CD4-positive, alpha-beta memory T cell (primary cell): ENCODE data around the gene TTYH2. TPM values are rescaled to one million over a fixed set of nuclear protein-coding genes. Genes with fewer than 3 reads are reported as not detected.

Experiments
- CTCF ChIA-PET: fragments of 350-600 bp; sonication (Branson Sonifier 250); formaldehyde crosslinking; loops from one replicate; lab custom pipeline; 2021; ENCODE audit warnings: inconsistent platforms; ENCODE audit not compliant: partially characterized antibody; lab: Charles Lee
- POLR2A ChIA-PET: fragments of 350-600 bp; sonication (Branson Sonifier 250); formaldehyde crosslinking; loops from one replicate; lab custom pipeline; 2021; ENCODE audit not compliant: partially characterized antibody; lab: Charles Lee
- DNase-seq, 5 donors: peaks; one replicate each; pipeline versions ENCODE4 v3.0.0 to v3.0.0-alpha.2; 2020 to 2022; ENCODE audit warnings: mixed read lengths in 1 of 5
- H3K27ac ChIP-seq: one replicate; pipeline ENCODE4 v1.7.0; 2013; ENCODE audit warnings: low read depth, low read length
- H3K27me3 ChIP-seq: 2 replicates; pipeline ENCODE4 v1.7.0; 2013; ENCODE audit warnings: mild to moderate bottlenecking, low read length, moderate library complexity; ENCODE audit not compliant: insufficient read depth
- H3K36me3 ChIP-seq: 2 replicates; pipeline ENCODE4 v1.7.0; 2013; ENCODE audit warnings: mild to moderate bottlenecking, low read length, moderate library complexity; ENCODE audit not compliant: insufficient read depth
- H3K4me1 ChIP-seq: 2 replicates; pipeline ENCODE4 v1.7.0; 2013; ENCODE audit warnings: mild to moderate bottlenecking, low read length, moderate library complexity; ENCODE audit not compliant: insufficient read depth
- H3K4me3 ChIP-seq, 2 donors: one replicate each; pipeline ENCODE4 v1.7.0; 2013; ENCODE audit warnings: low read length in 2 of 2, mild to moderate bottlenecking in 1 of 2
- H3K9me3 ChIP-seq, 2 donors: one replicate each; pipeline ENCODE4 v1.7.0; 2013; ENCODE audit warnings: low read length in 2 of 2, control low read depth in 1 of 2; ENCODE audit not compliant: control insufficient read depth in 1 of 2
- H3K27ac Mint-ChIP-seq, 7 donors: one replicate each; pipeline ENCODE4 v1.8.0; 2020 to 2021; ENCODE audit warnings: mixed read lengths in 7 of 7, mild to moderate bottlenecking in 6 of 7, inconsistent platforms in 3 of 7, moderate library complexity in 3 of 7
- H3K27me3 Mint-ChIP-seq, 2 donors: one replicate each; pipeline ENCODE4 v1.8.0; 2020 to 2021; ENCODE audit warnings: mixed read lengths in 2 of 2
- H3K36me3 Mint-ChIP-seq, 2 donors: one replicate each; pipeline ENCODE4 v1.8.0; 2020 to 2021; ENCODE audit warnings: mixed read lengths in 2 of 2, inconsistent platforms in 1 of 2, mild to moderate bottlenecking in 1 of 2
- H3K4me1 Mint-ChIP-seq, 4 donors: one replicate each; pipeline ENCODE4 v1.8.0; 2020 to 2021; ENCODE audit warnings: mixed read lengths in 4 of 4, mild to moderate bottlenecking in 1 of 4
- H3K4me3 Mint-ChIP-seq, 8 donors: one replicate each; pipeline ENCODE4 v1.8.0; 2020 to 2021; ENCODE audit warnings: mixed read lengths in 8 of 8, mild to moderate bottlenecking in 7 of 8, moderate library complexity in 6 of 8, inconsistent platforms in 3 of 8
- H3K9me3 Mint-ChIP-seq, 8 donors: one replicate each; pipeline ENCODE4 v1.8.0; 2020 to 2021; ENCODE audit warnings: mixed read lengths in 8 of 8, mild to moderate bottlenecking in 5 of 8, inconsistent platforms in 3 of 8, moderate library complexity in 1 of 8
- intact Hi-C: fragments of 100-400 bp; cut with micrococcal nuclease; formaldehyde crosslinking; loops from one replicate; pipeline ENCODE4 v1.15.1; 2023
- polyA plus RNA-seq, 2 donors: library from polyadenylated mRNA; unstranded; fragments of 300-500 nt; fragmentation: Illumina TruSeq; gene quantifications; one replicate each; pipeline ENCODE4 v1.2.3, GENCODE V29; 2021
- total RNA-seq, 2 experiments: library from RNA; stranded (reverse); gene quantifications; one replicate each; pipeline ENCODE4 v1.2.3, GENCODE V29; 2021

Gene TTYH2
- total and polyA plus RNA-seq, 4 experiments from 2014 or later, result 7.0 to 42.4 (median 24.2) TPM

DNA sequence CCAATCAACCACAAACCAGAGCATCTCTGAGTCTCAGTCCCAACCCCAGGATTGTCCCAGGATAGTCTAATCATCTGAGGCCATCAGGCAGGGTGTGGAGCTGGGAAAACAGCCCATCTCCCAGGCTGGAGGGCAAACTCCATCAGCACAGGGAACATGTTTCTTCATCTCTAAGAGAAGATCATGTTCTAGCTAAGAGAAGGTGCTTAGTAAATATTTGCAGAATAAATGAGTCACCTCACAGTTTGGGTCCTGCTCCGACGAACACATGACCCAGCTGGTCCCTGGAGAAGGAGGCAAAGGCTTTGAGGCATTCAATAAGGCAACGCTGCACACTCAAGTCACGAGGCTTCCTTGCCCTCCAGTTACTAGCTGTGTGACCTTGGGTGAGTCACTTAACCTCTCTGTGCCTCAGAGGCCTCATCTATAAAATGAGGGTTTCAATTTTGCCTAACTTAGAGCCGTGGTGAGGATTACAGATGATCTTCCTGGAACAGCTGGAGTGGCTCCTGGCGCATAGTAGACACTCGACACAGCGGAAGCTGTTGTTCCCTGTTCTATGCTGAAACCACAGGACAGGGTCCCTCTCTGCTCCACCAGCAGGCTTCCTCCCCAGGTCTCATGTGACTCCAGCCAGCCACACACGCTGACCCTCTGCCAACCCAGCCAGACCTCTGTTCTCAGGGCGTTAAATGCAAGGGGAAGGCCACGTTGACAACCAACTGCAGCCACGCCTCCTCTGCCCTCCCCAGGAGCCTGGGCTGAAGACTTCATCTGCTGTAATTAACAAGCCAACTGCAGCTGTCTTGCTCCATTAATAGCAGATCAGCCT lies 20.2 kb upstream of the TTYH2 start:
- no peak for DNase-seq
- POLR2A ChIA-PET, result no interaction called here
- no peaks in the 10 kb centered on the region for H3K36me3 Mint-ChIP-seq
- peaks cover 5% of the 10 kb centered on the region for H3K27me3 ChIP-seq
- peaks cover 0 to 6% (median 0%) of the 10 kb centered on the region in 4 donors for H3K4me1 Mint-ChIP-seq
- peaks cover 15 to 25% of the 10 kb centered on the region in 2 donors for H3K27me3 Mint-ChIP-seq
- no peaks in the 10 kb centered on the region for H3K36me3 ChIP-seq
- peaks cover 0 to 4% (median 0%) of the 10 kb centered on the region in 8 donors for H3K9me3 Mint-ChIP-seq
- intact Hi-C loops, result no loop called here
- H3K9me3 ChIP-seq, result no peaks in the 10 kb centered on the region
- CTCF ChIA-PET, result interaction anchor here (1.0 kb wide), 1 partner anchor 8 kb away, joined by 3 read pairs; no protein-coding TSS in a partner anchor
- no peak overlapping the region for H3K27ac Mint-ChIP-seq
- no peak overlapping the region for H3K4me3 Mint-ChIP-seq
- H3K27ac ChIP-seq, result no peak overlapping the region
- no peaks in the 10 kb centered on the region for H3K4me1 ChIP-seq
- H3K4me3 ChIP-seq, result no peak overlapping the region

DNA sequence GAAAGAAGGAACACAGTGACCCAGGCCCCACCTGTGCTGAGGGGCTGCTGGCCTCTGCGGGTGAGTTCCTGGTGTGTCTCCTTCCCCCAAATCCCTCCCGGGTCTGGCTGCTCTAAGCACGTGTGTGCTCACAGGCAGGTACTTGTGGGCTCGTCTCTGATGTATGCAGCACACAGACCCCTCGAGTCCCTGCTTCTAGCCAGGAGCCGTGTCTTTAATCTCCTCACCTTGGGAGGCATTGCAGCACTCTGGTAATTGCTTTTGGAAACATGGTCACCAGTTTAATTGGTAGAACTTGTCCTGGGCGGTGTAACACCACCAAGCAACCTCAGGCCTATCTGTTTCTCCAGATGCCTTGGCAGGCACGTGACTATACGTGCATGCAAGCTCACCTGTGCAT lies 18.7 kb upstream of the TTYH2 start:
- H3K36me3 ChIP-seq, result no peaks in the 10 kb centered on the region
- H3K27ac ChIP-seq, result no peak overlapping the region
- Mint-ChIP-seq H3K36me3 (no peaks in the 10 kb centered on the region), H3K4me3 (no peak overlapping the region), H3K9me3 (peaks cover 0 to 6% (median 0%) of the 10 kb centered on the region in 8 donors), H3K4me1 (peaks cover 2 to 7% (median 5%) of the 10 kb centered on the region in 4 donors), H3K27ac (peak overlapping the region in 1 of 7 donors; percentile 75), H3K27me3 (peaks cover 19 to 27% of the 10 kb centered on the region in 2 donors)
- ChIA-PET CTCF (no interaction called here), POLR2A (no interaction called here)
- peaks cover 4% of the 10 kb centered on the region for H3K4me1 ChIP-seq
- no peak overlapping the region for H3K4me3 ChIP-seq
- intact Hi-C loops, result no loop called here
- peaks cover 5% of the 10 kb centered on the region for H3K27me3 ChIP-seq
- no peaks in the 10 kb centered on the region for H3K9me3 ChIP-seq
- no peak for DNase-seq

DNA sequence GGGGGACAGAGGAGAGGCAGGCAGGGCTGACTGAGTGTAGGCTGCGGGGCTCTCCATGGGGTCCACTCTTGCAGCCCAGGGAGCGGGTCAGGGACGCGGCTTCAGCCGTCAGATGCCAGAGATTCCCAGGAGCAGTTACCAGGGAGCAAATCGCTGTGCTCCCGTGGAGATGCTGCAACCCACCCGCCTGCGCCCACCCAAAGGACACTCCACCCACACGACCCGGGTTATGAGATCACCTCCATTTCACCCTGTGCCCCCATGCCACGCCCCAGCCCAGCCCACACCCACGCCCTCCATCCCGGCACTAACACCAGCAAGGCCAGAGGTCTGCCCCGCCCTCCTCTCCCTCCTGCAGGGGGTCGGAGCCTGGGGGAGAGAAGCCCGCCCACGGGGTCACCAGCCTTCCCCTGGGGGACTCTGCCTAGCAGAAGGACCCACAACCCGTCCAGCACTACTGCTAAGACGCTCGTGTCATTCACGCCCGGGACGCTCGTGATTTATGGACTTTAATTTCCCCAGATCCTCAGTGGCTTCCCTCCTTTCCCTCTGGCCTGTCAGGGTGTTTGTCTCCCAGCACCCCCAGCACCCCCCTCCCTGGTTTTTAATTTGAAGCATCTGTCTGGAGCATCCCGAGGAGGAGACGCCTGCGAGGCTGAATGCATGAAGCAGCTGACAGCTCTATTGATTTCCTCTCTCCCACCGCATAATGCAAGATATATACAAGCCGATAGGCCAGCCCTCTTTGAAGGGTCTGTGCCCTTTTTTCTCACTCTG lies 16.6 kb upstream of the TTYH2 start:
- Mint-ChIP-seq H3K4me1 (peaks cover 3 to 11% (median 6%) of the 10 kb centered on the region in 4 donors), H3K27ac (no peak overlapping the region), H3K4me3 (no peak overlapping the region), H3K9me3 (peaks cover 0 to 6% (median 0%) of the 10 kb centered on the region in 8 donors), H3K36me3 (no peaks in the 10 kb centered on the region), H3K27me3 (peaks cover 24 to 31% of the 10 kb centered on the region in 2 donors)
- H3K4me3 ChIP-seq, result no peak overlapping the region
- ChIA-PET POLR2A (no interaction called here), CTCF (no interaction called here)
- H3K9me3 ChIP-seq, result no peaks in the 10 kb centered on the region
- H3K36me3 ChIP-seq, result no peaks in the 10 kb centered on the region
- intact Hi-C loops, result no loop called here
- H3K4me1 ChIP-seq, result peaks cover 6% of the 10 kb centered on the region
- DNase-seq, result no peak
- H3K27ac ChIP-seq, result no peak overlapping the region
- H3K27me3 ChIP-seq, result peaks cover 7% of the 10 kb centered on the region

DNA sequence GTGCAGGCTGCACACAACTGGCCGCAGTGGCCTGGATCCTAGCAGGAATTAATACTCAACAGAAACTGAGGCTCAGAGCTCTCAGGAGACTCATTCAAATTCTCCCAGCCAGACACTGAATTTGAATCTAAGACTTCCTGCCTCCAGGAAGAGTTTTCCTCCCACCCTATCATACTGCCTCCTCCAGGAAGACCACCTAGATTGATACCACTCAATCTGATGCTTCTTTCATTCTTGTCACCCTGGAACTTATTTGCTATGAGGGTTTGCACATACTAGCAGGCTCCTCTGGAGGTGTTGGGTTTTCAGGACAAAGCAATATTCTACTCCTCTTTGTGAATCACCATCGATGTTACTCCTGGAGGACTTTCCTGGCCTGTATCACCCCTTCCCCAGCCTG lies 15.6 kb upstream of the TTYH2 start:
- Histone ChIP-seq H3K27me3 (peaks cover 13% of the 10 kb centered on the region), H3K4me3 (no peak overlapping the region), H3K9me3 (no peaks in the 10 kb centered on the region), H3K36me3 (no peaks in the 10 kb centered on the region), H3K4me1 (peaks cover 6% of the 10 kb centered on the region), H3K27ac (no peak overlapping the region)
- intact Hi-C loops, result no loop called here
- POLR2A ChIA-PET, result no interaction called here
- Mint-ChIP-seq H3K4me3 (no peak overlapping the region), H3K4me1 (peaks cover 3 to 11% (median 6%) of the 10 kb centered on the region in 4 donors), H3K9me3 (peaks cover 0 to 2% (median 0%) of the 10 kb centered on the region in 8 donors), H3K36me3 (no peaks in the 10 kb centered on the region), H3K27ac (no peak overlapping the region), H3K27me3 (peaks cover 24 to 33% of the 10 kb centered on the region in 2 donors)
- CTCF ChIA-PET, result no interaction called here
- no peak for DNase-seq

DNA sequence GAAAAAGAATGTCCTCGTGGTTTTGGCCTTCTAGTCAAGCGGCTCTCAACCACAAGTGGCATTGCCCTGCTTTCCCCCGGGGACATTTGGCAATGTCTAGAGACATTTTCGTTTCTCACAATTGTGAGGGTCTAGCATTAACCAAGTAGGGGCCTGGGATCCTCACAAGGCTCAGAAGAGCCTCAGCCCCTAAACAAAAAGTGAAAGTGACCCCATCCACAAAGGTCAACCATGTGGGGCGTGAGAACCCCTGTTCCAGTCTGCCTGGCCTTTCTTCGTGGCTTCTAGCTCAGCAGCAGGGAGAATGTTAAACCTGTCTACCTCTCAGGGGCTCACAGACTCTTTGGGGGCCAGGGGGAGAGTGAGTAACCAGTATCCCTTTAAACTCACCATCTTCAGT lies 14.7 kb upstream of the TTYH2 start:
- no peak for DNase-seq
- Histone ChIP-seq H3K27me3 (peaks cover 13% of the 10 kb centered on the region), H3K9me3 (no peaks in the 10 kb centered on the region), H3K4me3 (no peak overlapping the region), H3K36me3 (no peaks in the 10 kb centered on the region), H3K27ac (no peak overlapping the region), H3K4me1 (peaks cover 12% of the 10 kb centered on the region)
- intact Hi-C loops, result no loop called here
- Mint-ChIP-seq H3K27me3 (peaks cover 26 to 36% of the 10 kb centered on the region in 2 donors), H3K4me1 (peaks cover 10 to 20% (median 14%) of the 10 kb centered on the region in 4 donors), H3K36me3 (peaks cover 4 to 7% of the 10 kb centered on the region in 2 donors), H3K27ac (peak overlapping the region in 1 of 7 donors; percentile 38), H3K9me3 (peaks cover 0 to 2% (median 0%) of the 10 kb centered on the region in 8 donors), H3K4me3 (peak overlapping the region in 1 of 8 donors; percentile 64)
- ChIA-PET CTCF (interaction anchor here (1.6 kb wide), 1 partner anchor 20 kb away, joined by 4 read pairs; no protein-coding TSS in a partner anchor), POLR2A (no interaction called here)

DNA sequence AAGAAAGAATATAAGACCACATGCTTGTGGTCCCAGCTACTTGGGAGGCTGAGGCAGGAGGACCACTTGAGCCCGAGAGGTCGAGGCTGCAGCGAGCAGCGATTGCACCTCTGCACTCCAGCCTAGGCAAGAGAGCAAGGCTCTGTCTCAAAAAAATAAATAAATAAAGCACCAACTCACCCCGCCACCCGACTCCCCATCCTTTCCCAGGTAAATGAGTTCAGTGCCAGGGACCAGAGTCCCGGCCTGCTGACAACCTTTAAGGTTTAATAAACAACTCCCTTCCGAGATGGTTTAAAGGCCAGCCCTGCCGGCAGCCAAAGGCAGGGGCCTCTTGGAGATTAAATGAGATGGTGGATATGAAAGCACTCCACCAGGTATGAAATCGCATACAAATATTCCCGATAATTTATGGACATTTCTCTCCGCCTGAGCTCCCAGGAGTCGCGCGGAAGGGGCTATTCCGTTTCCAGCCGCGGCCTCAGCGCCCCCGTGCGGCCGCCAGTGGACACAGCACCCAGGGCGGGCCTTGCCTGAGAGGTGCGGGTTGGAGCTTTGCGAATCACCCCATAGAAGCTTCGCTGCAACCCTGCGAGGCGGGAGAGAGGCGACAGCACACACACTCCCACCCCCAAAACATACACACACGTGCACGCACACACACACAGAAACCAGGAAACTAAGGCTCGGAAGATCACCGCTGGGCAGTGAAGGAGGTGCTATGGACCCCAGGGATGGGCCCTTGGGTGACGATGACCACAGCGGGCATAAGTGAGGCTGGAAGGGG lies 13.9 kb upstream of the TTYH2 start:
- peak; percentile 52 to 61 (median 55) for DNase-seq
- Mint-ChIP-seq H3K27me3 (peaks cover 24 to 34% of the 10 kb centered on the region in 2 donors), H3K9me3 (peaks cover 0 to 2% (median 0%) of the 10 kb centered on the region in 8 donors), H3K4me1 (peaks cover 10 to 21% (median 14%) of the 10 kb centered on the region in 4 donors), H3K27ac (peak overlapping the region in 2 of 7 donors; percentile 48 to 69), H3K36me3 (peaks cover 4 to 13% of the 10 kb centered on the region in 2 donors), H3K4me3 (peak overlapping the region in 2 of 8 donors; percentile 11 to 55)
- ChIA-PET POLR2A (interaction anchor here (0.9 to 1.0 kb wide), 2 partner anchors 12 to 180 kb away, joined by 3 to 5 read pairs; no protein-coding TSS in a partner anchor), CTCF (interaction anchor here (0.7 to 2.3 kb wide), 16 partner anchors 8 to 769 kb away, joined by 3 to 18 read pairs (median 4); partner anchors contain the start of gene DNAI2)
- H3K27ac ChIP-seq, result no peak overlapping the region
- peaks cover 13% of the 10 kb centered on the region for H3K27me3 ChIP-seq
- intact Hi-C loops, result no loop called here
- no peaks in the 10 kb centered on the region for H3K9me3 ChIP-seq
- peaks cover 17% of the 10 kb centered on the region for H3K4me1 ChIP-seq
- H3K36me3 ChIP-seq, result no peaks in the 10 kb centered on the region
- no peak overlapping the region for H3K4me3 ChIP-seq
